Activated CD4-positive, alpha-beta memory T cell treated with anti-CD3 and anti-CD28 coated beads, Interleukin-2, amount 10 ng/mL, durations not matched to agents 7 days and 5 days (primary cell): Measurements from ENCODE around the gene RPA3. TPM values are rescaled to one million over a fixed set of nuclear protein-coding genes. Genes with fewer than 3 reads are reported as not detected.

Experiments
- CTCF ChIA-PET: fragments of 350-600 bp; sonication (Branson Sonifier 250); formaldehyde crosslinking; loops from one replicate; lab custom pipeline; 2021; ENCODE audit warnings: antibody characterized with exemption, inconsistent platforms; lab: Charles Lee
- POLR2A ChIA-PET: fragments of 350-600 bp; sonication (Branson Sonifier 250); formaldehyde crosslinking; loops from one replicate; lab custom pipeline; 2021; ENCODE audit warnings: antibody characterized with exemption; lab: Charles Lee
- DNase-seq: peaks from one replicate; pipeline ENCODE4 v3.0.0-alpha.2; 2020
- H3K27ac Mint-ChIP-seq: one replicate; pipeline ENCODE4 v1.8.0; 2021; ENCODE audit warnings: mild to moderate bottlenecking, mixed read lengths
- H3K27me3 Mint-ChIP-seq: one replicate; pipeline ENCODE4 v1.8.0; 2021; ENCODE audit warnings: mixed read lengths
- H3K36me3 Mint-ChIP-seq: one replicate; pipeline ENCODE4 v1.8.0; 2021; ENCODE audit warnings: low read depth, mixed read lengths
- H3K4me1 Mint-ChIP-seq: one replicate; pipeline ENCODE4 v1.8.0; 2021; ENCODE audit warnings: mixed read lengths
- H3K4me3 Mint-ChIP-seq: one replicate; pipeline ENCODE4 v1.8.0; 2021; ENCODE audit warnings: mild to moderate bottlenecking, mixed read lengths
- H3K9me3 Mint-ChIP-seq: one replicate; pipeline ENCODE4 v1.8.0; 2021; ENCODE audit warnings: mixed read lengths
- total RNA-seq, 2 experiments: library from RNA; stranded (reverse); gene quantifications; one replicate each; pipeline ENCODE4 v1.2.3, GENCODE V29; 2021

Gene RPA3
- 100 to 1,000 TPM; 118 to 120 TPM for total RNA-seq

DNA sequence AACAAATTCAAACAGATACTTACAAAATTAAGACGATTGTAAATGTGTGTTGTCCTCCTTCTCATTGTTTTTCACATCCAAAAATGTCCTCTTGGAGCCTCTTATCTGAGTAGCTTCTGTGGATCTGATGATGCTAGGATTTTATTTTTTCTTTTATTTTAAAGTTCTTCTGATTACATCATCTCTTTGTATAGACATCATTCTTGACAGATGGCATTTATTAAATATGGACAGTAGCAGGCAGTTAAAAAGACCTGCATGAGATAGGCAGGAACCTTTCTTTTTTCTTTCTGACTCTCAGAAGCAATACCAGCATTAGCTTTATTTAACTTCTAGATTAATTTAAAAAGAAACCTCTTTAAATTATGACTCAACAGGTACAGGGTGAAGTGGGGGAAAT is at the start of gene RPA3:
RPA3 (minus strand) TSS at position 116 of the 400 bp plus-strand sequence. CDS start 78,189 bp downstream, outside the sequence.
- H3K9me3 Mint-ChIP-seq, result peaks cover 3% of the 10 kb centered on the region
- peaks cover 17% of the 10 kb centered on the region for H3K4me1 Mint-ChIP-seq
- peaks cover 8% of the 10 kb centered on the region for H3K36me3 Mint-ChIP-seq
- no peak within 1 kb of the TSS for H3K27ac Mint-ChIP-seq
- ChIA-PET CTCF (interaction anchor here (2.5 kb wide), 1 partner anchor 37 kb away, joined by 10 read pairs; no protein-coding TSS in a partner anchor), POLR2A (interaction anchor here (1.3 to 1.9 kb wide), 3 partner anchors 77 to 251 kb away, joined by 3 to 5 read pairs (median 5); partner anchors contain the start of gene UMAD1)
- no peaks in the 10 kb centered on the region for H3K27me3 Mint-ChIP-seq
- no peak for DNase-seq
- no peak within 1 kb of the TSS for H3K4me3 Mint-ChIP-seq

DNA sequence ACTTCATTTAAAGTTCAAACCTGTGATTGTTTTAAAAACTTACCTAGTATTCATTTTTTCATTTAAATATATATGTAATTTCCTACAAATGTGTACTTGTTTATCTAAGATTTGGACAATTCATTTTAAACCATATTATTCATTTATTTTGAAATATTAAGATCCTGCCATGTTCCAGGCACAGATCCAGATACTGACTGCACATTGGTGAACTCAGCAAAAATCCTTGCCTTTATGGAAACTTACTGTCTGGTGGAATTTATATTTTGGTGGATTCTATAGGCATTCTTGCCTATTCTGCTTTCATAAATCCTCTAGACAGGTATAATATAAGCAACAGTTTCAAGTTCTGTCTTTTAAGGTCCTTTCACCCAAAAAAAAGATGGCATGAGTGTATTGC is 48.3 kb upstream of the RPA3 start:
- no peaks in the 10 kb centered on the region for H3K9me3 Mint-ChIP-seq
- no peak overlapping the region for H3K4me3 Mint-ChIP-seq
- DNase-seq, result no peak
- peaks cover 31% of the 10 kb centered on the region for H3K4me1 Mint-ChIP-seq
- H3K36me3 Mint-ChIP-seq, result no peaks in the 10 kb centered on the region
- ChIA-PET CTCF (no interaction called here), POLR2A (interaction anchor here (0.7 kb wide), 1 partner anchor 201 kb away, joined by 3 read pairs; the partner anchor contains the start of gene GLCCI1)
- no peaks in the 10 kb centered on the region for H3K27me3 Mint-ChIP-seq
- H3K27ac Mint-ChIP-seq, result no peak overlapping the region

DNA sequence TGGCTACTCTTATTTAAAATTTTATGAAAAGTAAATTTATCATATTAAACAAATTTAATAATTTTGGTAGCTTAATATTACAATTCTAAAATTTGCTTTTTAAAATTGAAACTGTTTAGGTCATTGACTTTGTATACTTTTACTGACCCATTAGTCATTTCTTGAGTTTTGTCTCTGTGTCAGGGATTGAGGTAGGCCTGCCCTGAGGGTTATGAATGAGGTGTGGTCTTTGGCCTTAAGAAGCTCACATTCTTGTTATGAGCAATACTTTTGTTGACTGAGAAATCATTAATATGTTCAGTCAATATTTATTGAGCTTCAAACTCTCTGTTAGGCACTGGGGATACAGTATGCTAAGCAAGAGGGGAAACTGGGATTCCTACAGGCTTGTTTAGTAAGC is 47.0 kb upstream of the RPA3 start:
- no peak for DNase-seq
- H3K4me1 Mint-ChIP-seq, result peaks cover 38% of the 10 kb centered on the region
- ChIA-PET CTCF (interaction anchor here (0.7 to 2.8 kb wide), 9 partner anchors 16 to 531 kb away, joined by 3 to 9 read pairs (median 3); no protein-coding TSS in a partner anchor), POLR2A (interaction anchor here (1.3 to 2.7 kb wide), 6 partner anchors 12 to 360 kb away, joined by 3 to 11 read pairs (median 6); partner anchors contain the start of gene GLCCI1)
- no peak overlapping the region for H3K27ac Mint-ChIP-seq
- H3K4me3 Mint-ChIP-seq, result no peak overlapping the region
- no peaks in the 10 kb centered on the region for H3K36me3 Mint-ChIP-seq
- no peaks in the 10 kb centered on the region for H3K27me3 Mint-ChIP-seq
- H3K9me3 Mint-ChIP-seq, result no peaks in the 10 kb centered on the region

DNA sequence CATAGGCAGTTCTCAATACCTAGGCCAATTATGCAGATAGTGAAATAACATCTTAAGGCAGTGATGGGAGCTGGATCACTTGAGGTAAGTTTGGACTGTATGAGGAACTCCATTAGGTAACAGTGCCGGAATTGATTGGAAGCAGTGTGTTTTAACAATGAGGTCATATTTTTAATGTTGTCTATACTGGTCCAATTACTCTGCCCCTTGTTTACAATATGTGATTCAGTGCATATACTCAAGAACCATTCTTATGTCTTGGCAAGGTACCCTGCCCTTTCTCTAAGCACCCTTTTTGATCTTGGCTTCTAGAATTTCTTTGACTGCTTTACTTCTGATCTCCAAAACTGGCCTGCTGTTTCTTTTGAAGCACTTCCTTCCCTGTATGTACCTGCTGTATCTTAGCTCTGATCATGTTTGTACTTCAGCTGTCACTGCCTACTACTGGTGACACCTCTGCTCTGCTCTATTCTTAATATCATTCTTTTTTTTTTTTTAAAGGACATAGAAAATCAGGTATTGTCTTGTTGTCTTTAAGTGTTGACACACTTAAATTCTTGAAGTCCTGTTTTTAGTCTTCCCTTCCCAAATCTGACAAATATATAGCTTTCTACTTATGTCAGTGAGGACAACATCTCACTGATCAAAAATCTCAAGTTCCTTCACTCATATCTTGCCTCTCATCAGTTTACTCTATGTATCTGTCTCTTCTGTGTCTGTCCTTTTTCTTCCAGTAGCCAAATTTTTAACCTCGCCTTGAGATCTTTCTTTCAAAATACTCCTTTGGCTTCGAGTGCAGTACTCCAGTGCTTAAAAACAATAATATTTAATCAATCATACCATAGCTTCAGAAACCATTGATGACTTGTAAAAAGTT is 46.4 kb upstream of the RPA3 start:
- no peak for DNase-seq
- CTCF ChIA-PET, result interaction anchor here (0.7 to 2.8 kb wide), 11 partner anchors 17 to 532 kb away, joined by 3 to 9 read pairs (median 3); no protein-coding TSS in a partner anchor

DNA sequence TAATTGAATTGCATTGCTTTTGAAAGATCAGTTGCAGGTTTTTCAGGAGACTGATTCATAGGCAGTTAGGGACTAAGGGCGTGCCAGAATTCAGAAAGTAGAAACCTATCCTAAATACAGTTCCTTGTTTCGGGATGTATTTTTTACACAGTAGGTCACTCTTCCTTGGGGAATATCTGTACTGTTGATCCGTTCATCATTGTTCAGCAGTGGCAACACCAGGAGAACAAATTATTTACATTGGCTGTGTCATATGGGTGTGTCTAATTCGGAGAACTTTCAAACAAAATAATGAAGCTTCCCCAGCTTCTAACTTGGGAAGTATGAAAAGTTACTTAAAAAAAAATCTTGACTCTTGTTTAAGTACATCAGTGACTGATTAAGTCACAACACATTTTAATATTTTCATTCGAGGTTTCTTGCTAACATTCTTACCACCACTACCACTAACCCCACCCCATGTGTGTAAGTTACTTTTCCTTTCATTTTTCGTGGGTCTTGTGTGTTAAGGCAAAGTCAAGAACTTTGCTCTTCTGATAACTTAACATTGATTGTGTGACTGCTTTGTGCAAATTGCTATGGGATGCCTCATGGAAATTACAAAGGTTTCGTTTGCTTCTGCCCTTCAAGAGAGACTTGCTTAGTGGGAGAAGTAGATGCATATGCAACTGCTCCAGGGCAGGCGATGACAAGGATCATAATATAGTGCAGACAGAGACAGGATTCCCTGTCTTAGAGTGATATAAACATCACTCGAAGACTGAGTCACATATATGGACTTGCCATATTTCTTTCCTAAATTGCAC is 43.8 kb upstream of the RPA3 start:
- Mint-ChIP-seq H3K27ac (peak overlapping the region; percentile 91), H3K4me1 (peaks cover 38% of the 10 kb centered on the region), H3K27me3 (no peaks in the 10 kb centered on the region), H3K4me3 (peak overlapping the region; percentile 90), H3K36me3 (no peaks in the 10 kb centered on the region), H3K9me3 (no peaks in the 10 kb centered on the region)
- DNase-seq, result peak; percentile 21
- ChIA-PET CTCF (interaction anchor here (0.6 to 3.3 kb wide), 8 partner anchors 11 to 455 kb away, joined by 3 to 34 read pairs (median 5); no protein-coding TSS in a partner anchor), POLR2A (interaction anchor here (1.0 to 3.5 kb wide), 5 partner anchors 11 to 364 kb away, joined by 3 to 18 read pairs (median 3); partner anchors contain the start of genes GLCCI1 and UMAD1)

More for the DNA sequence above, 46.4 kb upstream of the RPA3 start:
- peak overlapping the region; percentile 54 for H3K27ac Mint-ChIP-seq
- peaks cover 38% of the 10 kb centered on the region for H3K4me1 Mint-ChIP-seq
- POLR2A ChIA-PET, result interaction anchor here (1.0 to 2.7 kb wide), 7 partner anchors 12 to 361 kb away, joined by 3 to 11 read pairs (median 5); partner anchors contain the start of gene GLCCI1
- H3K36me3 Mint-ChIP-seq, result no peaks in the 10 kb centered on the region
- no peak overlapping the region for H3K4me3 Mint-ChIP-seq
- H3K9me3 Mint-ChIP-seq, result no peaks in the 10 kb centered on the region
- H3K27me3 Mint-ChIP-seq, result no peaks in the 10 kb centered on the region

DNA sequence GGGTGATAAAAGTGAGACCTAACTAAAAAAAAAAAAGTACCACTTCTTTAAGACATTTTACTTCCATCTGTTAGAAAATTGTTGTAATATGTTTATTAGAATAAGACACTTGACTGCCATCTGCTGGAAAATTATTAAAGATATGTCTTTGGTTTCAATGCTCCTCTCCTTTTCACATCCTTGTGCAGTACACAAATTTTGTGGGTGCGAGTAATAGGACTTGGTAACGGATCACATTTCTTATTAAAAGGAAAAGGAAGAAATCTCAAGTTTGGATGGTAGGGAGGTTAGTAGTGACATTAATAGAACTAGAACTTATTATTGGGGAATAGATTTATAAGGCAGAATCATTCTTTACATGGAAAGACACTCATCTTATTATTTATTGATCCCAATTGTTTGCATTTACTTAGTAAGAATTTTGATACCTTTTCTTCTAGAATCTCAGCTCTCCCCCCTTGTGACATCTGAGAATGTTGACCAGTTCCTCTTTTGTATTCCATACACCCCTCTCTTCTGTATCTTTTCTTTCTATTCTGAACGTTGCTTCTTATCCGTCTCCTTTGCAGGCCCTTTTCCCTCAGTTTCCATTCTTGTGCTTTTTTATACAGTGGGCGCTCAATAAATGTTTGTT is 43.0 kb upstream of the RPA3 start:
- H3K36me3 Mint-ChIP-seq, result no peaks in the 10 kb centered on the region
- peak overlapping the region; percentile 91 for H3K27ac Mint-ChIP-seq
- H3K4me3 Mint-ChIP-seq, result peak overlapping the region; percentile 90
- peaks cover 38% of the 10 kb centered on the region for H3K4me1 Mint-ChIP-seq
- ChIA-PET POLR2A (interaction anchor here (1.0 to 3.5 kb wide), 5 partner anchors 12 to 364 kb away, joined by 3 to 18 read pairs (median 3); partner anchors contain the start of genes GLCCI1 and UMAD1), CTCF (interaction anchor here (0.9 to 3.3 kb wide), 9 partner anchors 11 to 455 kb away, joined by 3 to 34 read pairs (median 4); no protein-coding TSS in a partner anchor)
- no peaks in the 10 kb centered on the region for H3K27me3 Mint-ChIP-seq
- no peak for DNase-seq
- no peaks in the 10 kb centered on the region for H3K9me3 Mint-ChIP-seq

DNA sequence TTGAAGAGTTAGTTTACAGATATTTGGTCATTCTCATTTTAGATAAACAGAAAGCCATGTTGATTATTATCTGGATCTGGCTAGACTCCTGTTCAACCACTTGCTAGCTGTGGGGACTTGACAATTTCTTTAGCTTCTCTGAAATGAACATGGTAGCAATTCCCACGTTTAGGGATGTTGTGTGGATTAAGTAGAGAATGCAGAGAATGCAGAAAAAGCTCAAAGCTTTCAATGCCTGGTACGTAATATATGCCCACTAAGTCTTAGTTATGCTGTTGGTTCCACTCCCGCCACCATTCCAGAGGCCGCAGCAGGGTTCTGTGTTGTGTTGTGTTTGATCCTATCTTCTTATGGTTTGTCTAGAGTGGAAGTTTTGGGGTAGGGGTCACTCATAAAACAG is 39.2 kb upstream of the RPA3 start:
- no peak for DNase-seq
- peaks cover 16% of the 10 kb centered on the region for H3K4me1 Mint-ChIP-seq
- POLR2A ChIA-PET, result interaction anchor here (1.3 kb wide), 1 partner anchor 118 kb away, joined by 5 read pairs; the partner anchor contains the start of gene UMAD1

DNA sequence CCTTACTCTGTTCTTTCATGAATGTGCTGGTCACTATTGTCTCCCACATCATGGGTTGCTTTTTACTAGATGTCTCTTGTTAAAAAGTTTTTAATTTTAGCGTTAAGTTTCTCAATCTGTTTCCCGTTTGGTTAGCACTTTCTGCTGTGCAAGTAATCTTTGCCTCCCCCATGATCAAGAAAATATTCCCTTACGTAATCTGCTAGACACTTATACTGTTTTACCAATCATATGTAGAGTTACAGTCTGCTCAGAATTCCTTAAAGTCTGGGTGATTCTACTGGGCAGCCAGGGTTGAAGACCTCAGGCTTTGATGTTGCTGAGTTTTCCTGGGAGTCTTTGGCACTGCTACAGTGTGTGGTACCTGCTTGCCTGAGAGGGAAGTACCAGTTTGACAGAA is 38.2 kb upstream of the RPA3 start:
- CTCF ChIA-PET, result interaction anchor here (0.9 kb wide), 1 partner anchor 539 kb away, joined by 3 read pairs; no protein-coding TSS in a partner anchor
- no peaks in the 10 kb centered on the region for H3K27me3 Mint-ChIP-seq
- no peak for DNase-seq

More for the DNA sequence above, 39.2 kb upstream of the RPA3 start:
- CTCF ChIA-PET, result interaction anchor here (0.9 to 1.2 kb wide), 2 partner anchors 77 to 538 kb away, joined by 3 to 4 read pairs; no protein-coding TSS in a partner anchor
- peaks cover 2% of the 10 kb centered on the region for H3K36me3 Mint-ChIP-seq
- no peak overlapping the region for H3K4me3 Mint-ChIP-seq
- no peak overlapping the region for H3K27ac Mint-ChIP-seq
- no peaks in the 10 kb centered on the region for H3K27me3 Mint-ChIP-seq
- H3K9me3 Mint-ChIP-seq, result no peaks in the 10 kb centered on the region

DNA sequence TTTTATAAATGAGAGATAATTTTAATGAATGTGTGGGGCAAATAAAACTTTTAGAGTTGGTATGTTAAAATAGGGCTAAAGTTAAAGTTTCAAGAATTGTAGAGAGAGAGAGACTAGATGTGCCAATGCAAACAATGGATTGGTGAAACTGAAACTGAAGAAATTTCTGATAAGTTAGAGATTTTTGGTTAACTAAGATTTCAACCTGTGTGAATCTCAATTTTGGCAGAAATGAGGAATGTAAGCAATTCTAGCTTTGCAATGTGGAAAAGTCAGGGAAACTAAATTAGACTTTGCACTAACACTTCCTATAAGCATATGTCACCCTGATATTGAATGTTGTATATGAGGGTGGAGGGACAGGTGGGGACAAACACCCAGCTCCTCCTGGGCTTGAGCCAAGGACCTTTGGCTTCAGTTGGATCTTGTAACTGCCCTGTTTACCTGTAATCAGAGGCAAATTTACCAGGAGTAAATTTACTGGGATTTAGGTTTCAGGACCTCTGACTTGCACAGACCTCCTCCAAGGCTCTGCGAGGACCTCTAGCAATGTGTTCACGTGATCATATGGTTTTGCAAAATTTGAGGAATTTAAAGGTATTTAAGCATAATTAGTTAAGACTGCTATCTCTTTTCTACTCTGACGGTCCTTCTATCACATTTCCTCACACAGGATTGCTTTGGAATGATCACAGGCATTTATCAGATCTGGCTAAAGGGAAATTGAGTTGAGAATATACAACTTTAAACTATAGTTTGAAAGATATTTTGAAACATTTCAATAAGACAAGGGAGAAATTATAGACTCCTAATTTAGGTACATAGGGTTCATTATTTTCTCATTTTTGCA is 33.1 kb upstream of the RPA3 start:
- Mint-ChIP-seq H3K9me3 (no peaks in the 10 kb centered on the region), H3K27me3 (no peaks in the 10 kb centered on the region), H3K36me3 (peaks cover 2% of the 10 kb centered on the region), H3K4me3 (no peak overlapping the region), H3K4me1 (peaks cover 9% of the 10 kb centered on the region), H3K27ac (no peak overlapping the region)
- POLR2A ChIA-PET, result interaction anchor here (1.0 to 1.4 kb wide), 2 partner anchors 112 to 216 kb away, joined by 4 to 6 read pairs; partner anchors contain the start of gene UMAD1
- DNase-seq, result no peak
- CTCF ChIA-PET, result interaction anchor here (0.6 kb wide), 1 partner anchor 1628 kb away, joined by 5 read pairs; no protein-coding TSS in a partner anchor

More for the DNA sequence above, 38.2 kb upstream of the RPA3 start:
- no peaks in the 10 kb centered on the region for H3K9me3 Mint-ChIP-seq
- no peak overlapping the region for H3K27ac Mint-ChIP-seq
- H3K4me1 Mint-ChIP-seq, result peaks cover 9% of the 10 kb centered on the region
- H3K36me3 Mint-ChIP-seq, result peaks cover 2% of the 10 kb centered on the region
- POLR2A ChIA-PET, result no interaction called here
- no peak overlapping the region for H3K4me3 Mint-ChIP-seq

DNA sequence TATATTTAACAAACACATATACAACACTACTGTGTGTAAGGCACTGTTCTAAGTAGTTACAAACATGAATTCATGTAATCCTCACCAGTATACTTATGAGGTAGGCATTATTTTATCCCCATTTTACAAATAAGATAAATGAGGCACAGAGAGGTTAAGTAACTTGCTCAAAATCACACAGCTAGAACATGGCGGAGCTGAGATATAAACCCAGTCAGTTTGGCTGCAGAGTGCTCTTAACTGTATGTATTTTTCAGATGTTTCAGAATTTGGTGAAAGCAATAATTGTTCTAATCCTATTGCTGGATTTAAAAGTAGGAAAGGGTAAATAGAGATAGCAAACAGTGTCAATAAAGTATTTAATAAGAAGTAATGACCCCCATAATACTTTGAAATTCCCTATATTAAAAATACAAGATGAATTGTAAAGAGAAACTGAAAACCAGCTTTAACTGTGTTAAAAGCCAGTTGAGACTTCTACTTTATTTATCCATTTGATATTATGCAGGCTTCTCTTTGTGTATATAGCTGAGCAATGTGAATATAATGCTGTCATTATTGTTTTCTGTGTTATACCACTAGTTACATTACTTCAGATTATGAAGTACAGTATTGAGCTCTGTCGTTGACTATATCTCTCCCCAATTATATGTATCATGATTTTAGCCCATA is 32.3 kb upstream of the RPA3 start:
- no peak overlapping the region for H3K4me3 Mint-ChIP-seq
- POLR2A ChIA-PET, result interaction anchor here (1.0 to 1.4 kb wide), 2 partner anchors 111 to 217 kb away, joined by 4 to 6 read pairs; partner anchors contain the start of gene UMAD1
- CTCF ChIA-PET, result interaction anchor here (0.6 kb wide), 1 partner anchor 1627 kb away, joined by 5 read pairs; no protein-coding TSS in a partner anchor

More for the DNA sequence above, 32.3 kb upstream of the RPA3 start:
- DNase-seq, result no peak
- Mint-ChIP-seq H3K36me3 (peaks cover 2% of the 10 kb centered on the region), H3K9me3 (no peaks in the 10 kb centered on the region), H3K27ac (no peak overlapping the region), H3K27me3 (no peaks in the 10 kb centered on the region), H3K4me1 (peaks cover 9% of the 10 kb centered on the region)
